HG03565 (cell line): ENCODE data around the gene SH3D19.

ENCODE experiments used
- ATAC-seq: cut with Tn5 transposase; IDR thresholded peaks from one replicate; pipeline ENCODE4 v1.9.1; 2021; ENCODE audit warnings: mild to moderate bottlenecking, moderate library complexity; ENCODE audit not compliant: unreplicated experiment

The SH3D19 gene

GRCh38 chr4:151233600-151233999 is 91.8 kb downstream of the SH3D19 start:
- no peak for ATAC-seq

GRCh38 chr4:151231915-151232595 is 93.3 kb downstream of the SH3D19 start:
- no peak for ATAC-seq

- ATAC-seq: no peak
These were observed 97.0 kb downstream of the SH3D19 start for GRCh38 chr4:151228189-151229119.

GRCh38 chr4:151227731-151228130 is 97.7 kb downstream of the SH3D19 start:
- ATAC-seq: no peak

GRCh38 chr4:151227172-151227571 is 98.2 kb downstream of the SH3D19 start:
- ATAC-seq: no peak

GRCh38 chr4:151226004-151226932 is 99.1 kb downstream of the SH3D19 start:
- no peak for ATAC-seq

- ATAC-seq: no peak
These were observed 101.9 kb downstream of the SH3D19 start for GRCh38 chr4:151223465-151223864.

GRCh38 chr4:151219948-151220347 is 105.5 kb downstream of the SH3D19 start:
- no peak for ATAC-seq

- no peak for ATAC-seq
These were observed 106.3 kb downstream of the SH3D19 start for GRCh38 chr4:151219091-151219490.

- no peak for ATAC-seq
These were observed 107.1 kb downstream of the SH3D19 start for GRCh38 chr4:151218343-151218742.

- no peak for ATAC-seq
These were observed 108.1 kb downstream of the SH3D19 start for GRCh38 chr4:151217326-151217725.

GRCh38 chr4:151215295-151215694 is 110.1 kb downstream of the SH3D19 start:
- no peak for ATAC-seq

GRCh38 chr4:151207868-151208267 is 117.5 kb downstream of the SH3D19 start:
- ATAC-seq: no peak

- ATAC-seq: no peak
These were observed 118.2 kb downstream of the SH3D19 start for GRCh38 chr4:151207186-151207585.

- no peak for ATAC-seq
These were observed 119.0 kb downstream of the SH3D19 start for GRCh38 chr4:151206241-151207005.

GRCh38 chr4:151205722-151206121 is 119.7 kb downstream of the SH3D19 start:
- ATAC-seq: no peak

- no peak for ATAC-seq
These were observed 120.4 kb downstream of the SH3D19 start for GRCh38 chr4:151204925-151205524.

GRCh38 chr4:151202851-151203455 is 122.5 kb downstream of the SH3D19 start:
- no peak for ATAC-seq

GRCh38 chr4:151202381-151202780 is 123.0 kb downstream of the SH3D19 start:
- ATAC-seq: no peak
